A549 (cell line): Measurements from ENCODE around the gene SLC10A3. TPM values are rescaled to one million over a fixed set of nuclear protein-coding genes. Genes with fewer than 3 reads are reported as not detected.

Source experiments
- ATAC-seq, 2 experiments: fragments of 200-7000 bp in 1 of 2; fragments of >200 bp in 1 of 2; cut with Nextera tagmentation in 1 of 2; cut with Tn5 transposase in 1 of 2; 3 replicates each; pipeline versions ENCODE4 v1.8.0 to v1.9.1; 2018 to 2020; ENCODE audit warnings: mild to moderate bottlenecking in 1 of 2, moderate library complexity in 1 of 2
- CTCF ChIA-PET: fragments of 300-600 bp; sonication (Branson Sonifier 250); formaldehyde crosslinking; extraction: SDS; loops from one replicate; lab custom pipeline; 2021; ENCODE audit warnings: antibody characterized with exemption, inconsistent platforms; lab: Yijun Ruan, JAX
- POLR2A ChIA-PET: fragments of 350-600 bp; formaldehyde crosslinking; extraction: SDS; loops from one replicate; lab custom pipeline; 2021; ENCODE audit warnings: antibody characterized with exemption, inconsistent platforms; lab: Yijun Ruan, JAX
- DNase-seq, 2 experiments: peaks; one replicate each; pipeline versions ENCODE4 v3.0.0 to v3.0.0-alpha.2; 2011 to 2016; ENCODE audit warnings: low read depth in 1 of 2, low spot score in 1 of 2
- FAIRE-seq: peaks from 2 replicates; lab custom pipeline; 2011; peaks lifted over from hg19 to GRCh38; lab: Jason Lieb, UNC
- H3K27ac ChIP-seq, 2 experiments: fragments of >200 bp; sonication (Bioruptor Twin); formaldehyde crosslinking; 3 replicates each; pipeline ENCODE4 v1.5.1; 2016 to 2017
- H3K4me1 ChIP-seq: fragments of >200 bp; sonication (Bioruptor Twin); formaldehyde crosslinking; 3 replicates; pipeline ENCODE4 v1.6.1; 2016
- H3K4me2 ChIP-seq: fragments of >200 bp; sonication (Bioruptor Twin); formaldehyde crosslinking; 3 replicates; pipeline ENCODE4 v1.6.1; 2016
- H3K4me3 ChIP-seq: fragments of >200 bp; sonication (Bioruptor Twin); formaldehyde crosslinking; 3 replicates; pipeline ENCODE4 v1.5.1; 2016
- H3K9me3 ChIP-seq: fragments of >200 bp; sonication (Bioruptor Twin); formaldehyde crosslinking; 3 replicates; pipeline ENCODE4 v1.6.1; 2016
- BCL3 ChIP-seq: fragments of >200 bp; sonication (Bioruptor Twin); formaldehyde crosslinking; IDR thresholded peaks from 3 replicates; pipeline ENCODE4 v1.6.1; 2016
- BHLHE40 ChIP-seq: IDR thresholded peaks from 2 replicates; pipeline ENCODE4 v1.6.1; 2012; ENCODE audit warnings: low read depth, low read length, inconsistent platforms
- CBX8 ChIP-seq: fragments of 200-600 bp; sonication (generic); IDR thresholded peaks from 2 replicates; pipeline ENCODE4 v1.6.1; 2016
- CHD4 ChIP-seq: fragments of 200-600 bp; sonication (generic); IDR thresholded peaks from 2 replicates; pipeline ENCODE4 v1.6.1; 2016; ENCODE audit warnings: antibody characterized with exemption, mild to moderate bottlenecking, borderline replicate concordance
- E2F6 ChIP-seq: IDR thresholded peaks from 2 replicates; pipeline ENCODE4 v1.6.1; 2012; ENCODE audit warnings: low read depth, borderline replicate concordance
- ELK1 ChIP-seq: fragments of 150-350 bp; IDR thresholded peaks from 2 replicates; pipeline ENCODE4 v1.6.1; 2014; ENCODE audit warnings: low read depth, mild to moderate bottlenecking, low read length
- FOXS1 ChIP-seq: fragments of 250-450 bp; sonication (Bioruptor Pico); IDR thresholded peaks from 2 replicates; pipeline ENCODE4 v1.5.0; 2020; ENCODE audit warnings: mild to moderate bottlenecking, moderate library complexity
- HMGXB4 ChIP-seq: fragments of 250-450 bp; sonication (Bioruptor Pico); IDR thresholded peaks from 2 replicates; pipeline ENCODE4 v1.5.0; 2021; ENCODE audit warnings: mild to moderate bottlenecking, moderate library complexity, borderline replicate concordance
- HOXA7 ChIP-seq: fragments of 250-450 bp; sonication (Bioruptor Pico); IDR thresholded peaks from 2 replicates; pipeline ENCODE4 v1.5.0; 2020; ENCODE audit warnings: mild to moderate bottlenecking, moderate library complexity
- HOXB13 ChIP-seq: fragments of 250-450 bp; sonication (Bioruptor Pico); IDR thresholded peaks from 2 replicates; pipeline ENCODE4 v1.5.0; 2020; ENCODE audit warnings: low read depth, mild to moderate bottlenecking, moderate library complexity
- HOXB5 ChIP-seq: fragments of 250-450 bp; sonication (Bioruptor Pico); IDR thresholded peaks from 2 replicates; pipeline ENCODE4 v1.5.0; 2020; ENCODE audit warnings: mild to moderate bottlenecking, moderate library complexity
- JUN ChIP-seq, 2 experiments: fragments of >200 bp; sonication (Bioruptor Twin); formaldehyde crosslinking; IDR thresholded peaks; 2 replicates in 1 of 2; 3 replicates in 1 of 2; pipeline ENCODE4 v1.6.1; 2016 to 2017
- JUNB ChIP-seq: fragments of >200 bp; sonication (Bioruptor Twin); formaldehyde crosslinking; IDR thresholded peaks from 2 replicates; pipeline ENCODE4 v1.6.1; 2016
- MAFK ChIP-seq: fragments of 450-650 bp; IDR thresholded peaks from 2 replicates; pipeline ENCODE4 v1.6.1; 2014; ENCODE audit not compliant: partially characterized antibody
- MAZ ChIP-seq: fragments of 150-350 bp; IDR thresholded peaks from 2 replicates; pipeline ENCODE4 v1.6.1; 2014; ENCODE audit warnings: antibody characterized with exemption, low read depth, low read length, borderline replicate concordance
- PHF8 ChIP-seq: fragments of 200-600 bp; sonication (generic); IDR thresholded peaks from 2 replicates; pipeline ENCODE4 v1.6.1; 2016; ENCODE audit warnings: low read depth, mild to moderate bottlenecking, antibody characterized with exemption, moderate library complexity, borderline replicate concordance
- RFX5 ChIP-seq: fragments of 450-650 bp; IDR thresholded peaks from 2 replicates; pipeline ENCODE4 v1.7.1; 2014; ENCODE audit warnings: antibody characterized with exemption, mild to moderate bottlenecking, moderate library complexity
- RNF2 ChIP-seq: fragments of 200-600 bp; sonication (generic); IDR thresholded peaks from 2 replicates; pipeline ENCODE4 v1.6.1; 2016; ENCODE audit warnings: low read depth, mild to moderate bottlenecking, antibody characterized with exemption, moderate library complexity, borderline replicate concordance
- TFCP2L1 ChIP-seq: fragments of 250-450 bp; sonication (Bioruptor Pico); IDR thresholded peaks from 2 replicates; pipeline ENCODE4 v1.5.0; 2021; ENCODE audit warnings: mild to moderate bottlenecking
- ZC3H11A ChIP-seq: fragments of 450-650 bp; IDR thresholded peaks from 2 replicates; pipeline ENCODE4 v1.6.1; 2014; ENCODE audit warnings: antibody characterized with exemption, mild to moderate bottlenecking
- ZNF302 ChIP-seq: fragments of 250-450 bp; sonication (Bioruptor Pico); IDR thresholded peaks from 2 replicates; pipeline ENCODE4 v1.9.0; 2021; ENCODE audit warnings: inconsistent platforms, mild to moderate bottlenecking, moderate library complexity
- ZSCAN20 ChIP-seq: fragments of 250-450 bp; sonication (Bioruptor Pico); IDR thresholded peaks from 2 replicates; pipeline ENCODE4 v1.8.0; 2022; ENCODE audit warnings: mild to moderate bottlenecking, moderate library complexity
- WGBS: methylation state at CpG from one replicate; pipeline ENCODE4 v1.1.6; 2017; ENCODE audit errors: missing lambda C conversion rate; 5-methylcytosine and 5-hydroxymethylcytosine counted together
- polyA plus RNA-seq, 4 experiments: library from polyadenylated mRNA; depleted of rRNA in 3 of 4; stranded (reverse); fragments of >200 nt; fragmentation: RNase III in 1 of 4; extraction: RNeasy Plus Mini Kit Qiagen cat#74134 plus additional on column Dnase treatment in 1 of 4; gene quantifications; 2 replicates in 3 of 4; 3 replicates in 1 of 4; pipeline ENCODE4 v1.2.3, GENCODE V29; 2011 to 2017

Gene SLC10A3
- polyA plus RNA-seq, 2 of the 4 experiments (the other 2 are of a cell fraction), result 9.0 to 21.7 TPM

GRCh38 chrX:154446430-154446829 lies 44.0 kb downstream of the SLC10A3 start:
- no peak overlapping the region for H3K27ac ChIP-seq
- no peak for TF ChIP-seq ZC3H11A
- no peak for TF ChIP-seq HOXB13 (CRISPR knock-in tag)
- no peak for TF ChIP-seq TFCP2L1 (CRISPR knock-in tag)
- TF ChIP-seq BCL3, result no peak
- TF ChIP-seq JUN (IDR thresholded peaks at IDR 0.05), result no peak
- no peak for TF ChIP-seq E2F6
- TF ChIP-seq RFX5, result no peak
- no peak for TF ChIP-seq ZNF302 (CRISPR knock-in tag)
- TF ChIP-seq BHLHE40, result no peak
- TF ChIP-seq JUNB, result no peak
- no peak for TF ChIP-seq HOXA7
- no peak for TF ChIP-seq RNF2
- TF ChIP-seq ELK1, result no peak
- TF ChIP-seq MAZ, result no peak
- no peak for TF ChIP-seq HMGXB4 (CRISPR knock-in tag)
- TF ChIP-seq PHF8, result no peak
- TF ChIP-seq HOXB5 (CRISPR knock-in tag), result no peak

GRCh38 chrX:154445776-154446175 lies 44.7 kb downstream of the SLC10A3 start:
- H3K4me3 ChIP-seq, result no peak overlapping the region
- ChIA-PET POLR2A (no interaction called here), CTCF (interaction anchor here (0.8 to 3.0 kb wide), 3 partner anchors 9 to 72 kb away, joined by 3 to 11 read pairs (median 4); no protein-coding TSS in a partner anchor)
- no peak for FAIRE-seq
- H3K9me3 ChIP-seq, result no peaks in the 10 kb centered on the region
- H3K4me2 ChIP-seq, result peak overlapping the region; percentile 99; the same call in 2 of the 3 replicates
- H3K4me1 ChIP-seq, result peaks cover 12% of the 10 kb centered on the region
- no peak overlapping the region for H3K27ac ChIP-seq
- 96% methylated on average over 16 of the region's 16 CpGs for WGBS
- TF ChIP-seq BHLHE40, result no peak
- TF ChIP-seq FOXS1 (CRISPR knock-in tag), result no peak
- no peak for TF ChIP-seq CHD4
- TF ChIP-seq CBX8, result no peak
- TF ChIP-seq ZNF302 (CRISPR knock-in tag), result no peak
- TF ChIP-seq HOXB5 (CRISPR knock-in tag), result no peak
- TF ChIP-seq MAFK, result no peak
- TF ChIP-seq BCL3, result no peak
- no peak for TF ChIP-seq ZSCAN20 (CRISPR knock-in tag)
- TF ChIP-seq ELK1, result no peak
- no peak for ATAC-seq
- DNase-seq, result no peak

More at GRCh38 chrX:154446430-154446829, 44.0 kb downstream of the SLC10A3 start:
- ATAC-seq, result no peak
- ChIA-PET POLR2A (no interaction called here), CTCF (interaction anchor here (1.1 to 3.0 kb wide), 2 partner anchors 37 to 73 kb away, joined by 4 to 11 read pairs; no protein-coding TSS in a partner anchor)
- Histone ChIP-seq H3K9me3 (no peaks in the 10 kb centered on the region), H3K4me2 (no peak overlapping the region), H3K4me3 (no peak overlapping the region), H3K4me1 (peaks cover 12% of the 10 kb centered on the region)
- WGBS, result 94% methylated on average over 12 of the region's 12 CpGs
- no peak for DNase-seq
- no peak for FAIRE-seq
